ENCODE results near the gene LIN28B.
A peak's percentile ranks its signal among the peaks of the same experiment; 100 is the strongest.
"Not testable (repeated sequence)": the region's sequence is repeated elsewhere in the genome, so short reads cannot be mapped to it uniquely, and the experiment has no call there.

Gene LIN28B

DNA sequence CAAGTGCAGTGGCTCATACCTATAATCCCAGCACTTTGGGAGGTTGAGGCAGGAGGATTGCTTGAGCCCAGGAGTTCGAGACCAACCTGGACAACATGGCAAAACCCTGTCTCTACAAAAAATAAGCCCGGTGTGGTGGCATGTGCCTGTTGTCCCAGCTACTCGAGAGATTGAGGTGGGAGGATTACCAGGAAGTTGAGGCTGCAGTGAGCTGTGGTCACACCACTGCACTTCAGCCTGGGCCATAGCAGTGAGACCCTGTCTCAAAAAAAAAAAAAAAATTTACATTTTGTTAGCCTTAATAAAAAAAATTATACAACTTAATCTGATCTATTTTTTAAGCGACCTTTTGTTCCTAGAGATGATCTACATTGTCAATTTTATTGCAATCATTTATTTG, 56.6 kb downstream of the LIN28B start:
- not testable (repeated sequence) for DNase-seq (ENCODE audit: low spot score)

DNA sequence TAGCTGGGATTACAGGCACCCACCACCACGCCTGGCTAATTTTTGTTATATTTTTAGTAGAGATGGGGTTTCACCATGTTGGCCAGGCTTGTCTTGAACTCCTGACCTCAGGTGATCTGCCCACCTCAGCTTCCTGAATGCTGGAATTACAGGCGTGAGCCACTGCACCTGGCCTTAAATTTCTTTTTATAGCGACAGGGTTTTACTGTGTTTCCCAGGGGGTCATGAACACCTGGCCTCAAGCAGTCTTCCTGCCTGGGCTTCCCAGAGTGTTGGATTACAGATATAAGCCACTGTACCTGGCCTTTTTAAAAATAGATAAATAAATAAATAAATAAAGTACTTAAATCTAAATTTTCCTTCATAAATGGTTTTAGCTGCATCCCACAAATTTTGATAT, 57.5 kb downstream of the LIN28B start:
- DNase-seq (ENCODE audit: low spot score): no peak

DNA sequence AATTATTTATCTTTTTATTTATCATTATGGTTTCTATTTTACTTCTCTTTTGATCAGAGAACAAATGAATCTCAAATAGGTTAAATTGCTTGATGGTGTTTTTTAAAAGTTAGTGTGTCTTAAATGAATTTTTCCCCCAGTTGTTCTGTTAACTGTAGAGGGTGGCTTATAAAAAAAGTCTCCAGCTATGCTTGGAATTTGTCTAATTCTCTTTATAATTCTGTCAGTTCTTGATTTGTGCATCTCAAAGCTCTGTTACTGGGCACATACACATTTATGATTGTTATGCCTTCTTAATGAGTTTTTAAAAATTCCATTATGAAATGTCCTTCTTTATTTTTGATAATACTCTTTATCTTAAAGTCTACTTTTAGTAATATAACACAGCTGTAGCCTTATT, 58.0 kb downstream of the LIN28B start:
- no peak for DNase-seq (ENCODE audit: low spot score)

DNA sequence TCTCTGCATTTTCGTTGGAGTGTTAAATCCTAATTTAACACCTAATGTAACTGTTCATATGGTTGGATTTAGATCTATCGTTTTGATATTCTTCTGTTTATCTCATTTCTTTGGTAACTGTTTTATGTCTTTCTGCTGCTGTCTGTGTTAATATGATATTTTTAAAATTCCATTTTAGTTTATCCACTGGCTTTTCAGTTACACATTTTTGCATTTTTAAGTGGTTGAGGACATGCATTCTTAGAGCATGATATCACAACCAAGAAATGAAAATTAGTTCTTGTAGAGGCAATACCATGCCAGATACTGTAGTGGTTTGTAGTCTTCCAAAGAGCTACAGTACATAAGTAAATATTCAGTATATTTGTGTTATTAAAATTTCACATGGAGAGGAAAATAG, 58.6 kb downstream of the LIN28B start:
- DNase-seq (ENCODE audit: low spot score): no peak

DNA sequence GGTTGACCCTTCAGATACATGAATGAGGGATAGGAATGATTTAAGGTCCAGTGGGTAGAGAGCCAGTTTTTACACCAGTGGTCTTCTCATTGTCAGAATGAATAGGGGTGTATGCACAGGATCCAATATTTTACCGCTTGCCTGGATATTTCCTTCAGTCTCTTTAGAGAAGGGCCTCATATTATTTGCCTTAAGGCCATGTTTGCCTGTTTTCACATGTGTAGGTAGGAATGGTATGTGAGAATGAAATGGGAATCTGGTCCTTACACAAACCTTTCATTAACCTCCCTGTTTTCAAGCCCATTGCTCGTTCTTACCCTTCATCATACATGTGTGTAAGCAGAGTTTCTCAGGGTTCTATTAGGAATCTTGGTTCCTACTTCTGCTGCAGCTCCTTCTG, 62.4 kb downstream of the LIN28B start:
- no peak for DNase-seq (ENCODE audit: low spot score)

DNA sequence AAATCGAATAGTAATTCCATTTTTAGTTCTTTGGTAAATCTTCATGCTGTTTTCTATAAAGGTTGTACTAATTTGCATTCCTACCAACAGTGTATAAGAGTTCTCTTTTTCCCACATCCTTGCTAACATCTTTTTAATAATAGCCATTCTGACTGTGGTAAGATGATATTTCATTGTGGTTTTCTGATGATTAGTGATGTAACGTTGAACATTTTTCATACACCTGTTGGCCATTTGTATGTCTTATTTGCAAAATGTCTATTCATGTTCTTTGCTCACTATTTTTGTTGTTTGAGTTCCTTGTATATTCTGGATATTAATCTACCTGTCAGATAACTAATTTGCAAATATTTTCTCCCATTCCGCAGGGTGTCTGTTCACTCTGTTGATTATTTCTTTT, 64.5 kb downstream of the LIN28B start:
- DNase-seq (ENCODE audit: low spot score): no peak

DNA sequence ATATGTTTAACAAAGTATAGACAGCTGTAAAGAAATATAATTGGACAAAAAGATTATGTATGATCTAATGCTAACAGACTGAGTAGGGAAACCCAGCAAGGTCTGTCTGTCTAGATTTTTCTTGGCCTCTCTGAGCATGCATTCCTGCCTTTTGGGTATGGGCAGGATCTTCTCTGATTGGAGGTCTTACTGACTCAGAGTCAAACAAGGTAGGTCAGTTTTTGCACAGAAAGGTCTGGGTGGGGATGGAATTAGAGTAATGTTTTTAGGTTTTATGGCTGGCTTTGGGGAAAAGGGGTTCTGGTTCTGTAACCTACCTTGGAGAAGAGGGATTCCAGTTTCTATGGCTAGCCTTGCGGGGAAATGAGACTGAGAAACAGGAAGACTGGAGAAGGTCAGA, 65.5 kb downstream of the LIN28B start:
- no peak for DNase-seq (ENCODE audit: low spot score)

DNA sequence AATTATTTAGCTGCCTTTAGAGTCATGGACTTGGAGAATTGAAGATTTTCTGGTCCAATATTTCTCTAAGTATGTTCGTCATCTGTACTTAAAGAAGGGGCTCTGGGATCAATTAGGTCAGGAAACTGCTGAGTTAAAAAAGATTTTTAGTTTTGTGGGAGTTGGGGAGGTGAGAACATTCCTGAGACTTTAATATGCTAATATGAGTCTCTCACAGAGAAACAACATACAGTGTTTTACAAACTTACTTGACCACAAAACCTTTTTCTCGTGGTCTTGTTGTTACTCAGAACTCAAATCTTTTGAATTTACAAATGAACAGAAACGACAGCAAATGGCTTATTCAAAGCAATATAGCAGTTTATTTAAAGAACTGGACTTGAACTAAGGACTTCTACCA, 67.9 kb downstream of the LIN28B start:
- no peak for DNase-seq (ENCODE audit: low spot score)

DNA sequence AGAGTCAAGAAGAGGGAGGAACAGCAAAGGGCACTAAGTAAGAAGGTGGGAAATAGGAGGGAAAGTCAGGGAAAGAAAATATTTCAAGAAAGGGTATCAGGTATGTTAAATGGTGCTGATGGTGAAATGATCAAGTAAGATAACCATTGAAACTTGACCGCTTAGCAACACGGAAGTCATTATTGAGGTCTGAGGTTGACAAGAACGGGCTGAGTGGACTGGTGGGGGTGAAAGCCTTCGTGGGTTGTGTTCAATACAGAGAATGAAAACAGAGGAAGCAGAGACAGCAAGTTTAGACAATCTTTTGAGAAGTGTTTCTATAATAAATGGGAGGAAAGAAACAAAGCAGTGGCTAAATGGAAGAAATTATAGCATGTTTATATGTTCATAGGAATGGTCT, 72.0 kb downstream of the LIN28B start:
- no peak for DNase-seq (ENCODE audit: low spot score)

DNA sequence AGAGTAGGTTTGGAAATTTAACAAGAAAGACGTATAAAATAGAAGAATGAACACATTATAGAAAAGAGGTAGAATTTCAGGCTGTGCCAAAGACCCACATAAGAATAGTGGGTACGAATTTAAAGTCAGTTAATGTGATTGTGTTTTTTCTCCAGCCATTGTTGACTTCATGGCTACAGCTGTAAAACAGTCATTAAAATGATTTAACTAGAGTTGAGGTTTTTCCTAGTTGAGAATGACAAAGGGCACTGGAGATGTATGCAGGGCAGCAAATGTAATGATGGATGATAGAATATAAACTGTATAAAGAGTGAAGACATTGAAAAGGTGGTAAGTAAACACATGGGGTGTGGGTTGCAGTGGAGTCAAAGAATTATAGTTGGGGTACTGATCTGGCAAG, 72.7 kb downstream of the LIN28B start:
- DNase-seq (ENCODE audit: low spot score): no peak

DNA sequence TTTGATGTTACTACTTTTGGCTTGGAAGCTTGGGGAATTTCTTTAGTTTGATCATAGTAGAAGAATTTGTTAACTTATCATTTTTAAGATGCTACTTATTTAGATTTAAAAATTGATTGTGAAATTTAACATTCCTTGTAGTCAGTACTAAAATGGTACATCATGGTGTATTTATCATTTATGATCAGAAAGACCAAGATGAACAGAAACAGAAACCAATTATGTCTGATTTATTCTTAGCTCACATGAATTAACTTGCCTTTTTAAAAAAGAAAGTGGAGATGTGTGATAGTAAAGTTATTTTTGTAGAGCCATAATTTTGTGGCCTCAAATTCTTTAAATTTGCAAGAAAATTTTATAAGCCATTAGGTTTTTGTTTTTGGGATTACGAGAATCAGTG, 77.6 kb downstream of the LIN28B start:
- DNase-seq (ENCODE audit: low spot score): no peak

DNA sequence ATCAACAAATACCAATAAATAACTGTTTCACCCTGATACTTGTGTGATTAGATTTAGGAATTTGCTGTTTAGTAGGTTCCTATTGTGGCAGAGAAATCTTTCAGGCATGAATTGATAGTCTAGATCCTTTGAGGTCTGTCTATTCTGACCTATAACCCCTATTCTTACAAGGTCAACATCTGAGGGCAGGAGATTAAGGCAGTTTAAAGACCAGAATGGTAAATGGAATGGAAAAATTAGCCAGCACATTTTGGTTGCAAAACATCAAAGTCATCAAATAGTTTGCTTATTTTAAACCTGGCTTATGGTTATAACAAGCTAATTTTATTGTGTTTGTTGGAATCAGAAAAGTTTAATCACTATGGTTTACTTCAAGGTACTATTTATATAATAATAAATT, 78.4 kb downstream of the LIN28B start:
- DNase-seq (ENCODE audit: low spot score): no peak

DNA sequence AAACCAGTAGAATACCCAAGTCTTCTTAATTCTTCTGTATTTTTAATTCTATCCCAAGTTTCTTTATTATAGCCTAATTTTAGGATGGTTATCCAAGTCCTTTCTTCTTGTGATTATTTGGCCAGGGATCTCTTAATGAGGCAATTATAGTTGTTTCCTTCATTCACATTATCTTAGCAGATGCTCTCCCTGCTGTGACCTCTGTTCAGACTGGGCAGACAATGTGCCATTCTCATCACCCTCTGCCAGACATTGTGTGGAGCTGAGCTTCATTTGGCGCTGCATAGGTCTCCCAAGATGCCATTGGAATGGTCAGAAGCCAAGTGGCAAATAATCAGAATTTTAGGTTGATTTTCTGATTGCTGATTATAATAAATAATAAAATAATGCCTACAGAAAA, 79.4 kb downstream of the LIN28B start:
- DNase-seq (ENCODE audit: low spot score): peak; percentile 21

DNA sequence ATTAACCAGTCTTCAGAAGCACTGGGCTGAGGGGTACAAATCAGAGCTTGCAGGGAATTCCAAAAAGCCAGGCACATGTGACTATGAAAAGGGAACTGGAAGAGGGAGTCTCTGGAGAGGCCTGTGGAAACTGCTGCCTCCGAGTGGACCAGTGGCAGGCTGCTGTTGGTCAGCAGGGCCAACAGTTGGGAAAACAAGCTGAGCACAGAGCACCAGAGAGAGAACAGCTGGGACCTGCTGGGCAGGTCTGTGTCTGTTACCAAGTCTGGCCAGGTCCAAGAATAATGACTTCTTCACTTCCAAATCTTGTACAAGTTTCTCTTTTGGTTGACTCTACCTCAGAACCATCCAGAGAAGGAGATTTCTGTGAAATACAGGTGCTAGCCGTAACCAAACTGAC, 81.4 kb downstream of the LIN28B start:
- DNase-seq (ENCODE audit: low spot score): peak; percentile 2

DNA sequence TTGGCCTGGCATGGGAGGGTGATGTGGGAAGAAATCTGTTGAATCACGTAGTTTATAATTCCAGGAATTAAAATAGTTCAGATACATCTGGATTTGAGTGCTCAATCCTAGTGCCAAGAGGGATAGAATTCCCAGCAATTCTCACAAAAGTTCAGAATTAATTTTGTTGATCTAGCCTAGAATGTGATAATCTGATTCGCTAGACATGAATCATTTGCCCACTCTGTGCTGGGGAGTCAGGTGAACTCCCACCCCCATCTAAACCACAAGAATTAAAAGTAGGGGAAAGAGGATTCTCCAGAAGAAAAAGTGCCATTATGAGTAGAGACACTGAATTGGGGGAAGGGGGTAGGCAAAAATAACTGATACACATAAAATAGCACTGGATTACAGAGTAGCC, 85.0 kb downstream of the LIN28B start:
- DNase-seq (ENCODE audit: low spot score): no peak

DNA sequence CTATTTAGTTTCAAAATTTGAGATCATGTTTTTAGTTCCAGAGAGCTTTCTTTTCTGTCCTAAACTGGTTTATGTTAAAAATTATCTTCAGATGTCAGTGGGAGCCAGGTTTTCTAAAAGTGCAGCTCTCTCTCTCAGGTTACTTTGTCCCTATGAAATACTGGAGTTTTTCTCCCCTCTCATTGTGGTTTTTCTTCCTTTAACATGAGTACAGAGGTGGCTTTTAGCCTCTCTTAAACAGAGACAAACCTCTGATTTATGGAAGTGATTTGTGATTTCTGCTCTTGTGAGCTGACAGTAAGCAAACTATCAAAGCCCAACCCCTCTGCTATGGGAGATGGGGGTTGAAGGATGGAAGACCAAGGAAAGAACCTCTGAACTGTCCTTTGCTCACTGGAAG, 85.7 kb downstream of the LIN28B start:
- no peak for DNase-seq (ENCODE audit: low spot score)

DNA sequence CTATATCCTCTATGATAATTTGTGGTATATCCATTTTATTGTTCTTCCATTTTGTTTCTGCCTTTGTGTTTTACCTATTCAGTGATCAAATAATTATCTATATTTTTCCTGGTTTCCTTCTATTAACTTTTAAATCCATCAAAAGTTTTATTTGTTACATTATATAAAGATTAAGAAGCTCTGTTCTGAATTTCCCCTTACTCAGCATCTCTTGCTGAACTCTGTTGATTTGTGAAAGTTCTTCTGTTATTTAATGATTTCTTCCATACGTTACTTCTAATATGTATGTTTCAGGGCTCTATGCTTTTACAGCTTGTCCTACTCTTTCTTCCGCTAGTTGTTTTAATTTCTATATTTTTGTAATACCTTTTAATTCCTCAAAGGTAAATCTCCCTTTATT, 87.1 kb downstream of the LIN28B start:
- no peak for DNase-seq (ENCODE audit: low spot score)

DNA sequence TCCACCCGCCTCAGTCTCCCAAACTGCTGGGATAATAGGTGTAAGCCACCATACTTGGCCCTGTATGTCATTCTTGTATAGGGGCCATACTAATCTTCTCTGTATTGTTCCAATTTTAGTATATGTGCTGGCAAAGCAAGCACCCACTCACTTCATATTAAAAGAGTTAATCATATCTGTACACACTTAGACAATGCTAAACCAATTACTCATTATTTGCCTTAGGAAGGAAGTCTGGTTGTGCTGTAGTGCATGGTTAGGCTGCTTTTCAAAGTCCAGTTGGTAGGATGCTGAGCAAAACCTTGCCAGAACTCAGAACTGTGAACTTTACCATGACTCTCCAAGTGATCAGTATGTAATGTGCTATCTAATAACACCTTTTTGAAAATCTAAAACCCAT, 88.6 kb downstream of the LIN28B start:
- DNase-seq (ENCODE audit: low spot score): no peak

DNA sequence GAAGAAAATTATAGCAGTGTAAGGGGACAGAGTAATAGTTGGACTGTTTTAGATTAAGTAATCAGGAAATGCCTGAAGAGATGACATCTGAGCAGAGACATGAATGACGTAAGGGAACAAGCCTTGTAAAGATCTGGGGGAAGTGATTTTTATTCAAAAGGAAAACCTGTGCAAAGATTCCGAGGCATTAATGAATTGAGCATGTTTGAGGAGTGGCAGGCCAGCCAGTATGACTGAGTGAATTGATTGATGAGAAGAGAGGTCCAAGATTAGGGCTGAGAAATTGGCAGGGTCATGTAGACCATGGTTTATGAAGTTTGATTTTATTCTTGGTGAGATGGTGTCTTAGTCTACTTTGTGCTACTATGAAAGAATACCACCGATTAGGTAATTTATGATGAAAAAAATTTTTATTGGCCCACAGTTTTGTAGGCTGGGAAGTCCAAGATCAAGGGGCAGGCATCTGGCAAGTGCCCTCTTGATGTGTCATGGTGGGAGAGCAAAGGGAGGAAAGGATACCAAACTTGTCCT, 95.1 kb downstream of the LIN28B start:
- no peak for DNase-seq (ENCODE audit: low spot score)

DNA sequence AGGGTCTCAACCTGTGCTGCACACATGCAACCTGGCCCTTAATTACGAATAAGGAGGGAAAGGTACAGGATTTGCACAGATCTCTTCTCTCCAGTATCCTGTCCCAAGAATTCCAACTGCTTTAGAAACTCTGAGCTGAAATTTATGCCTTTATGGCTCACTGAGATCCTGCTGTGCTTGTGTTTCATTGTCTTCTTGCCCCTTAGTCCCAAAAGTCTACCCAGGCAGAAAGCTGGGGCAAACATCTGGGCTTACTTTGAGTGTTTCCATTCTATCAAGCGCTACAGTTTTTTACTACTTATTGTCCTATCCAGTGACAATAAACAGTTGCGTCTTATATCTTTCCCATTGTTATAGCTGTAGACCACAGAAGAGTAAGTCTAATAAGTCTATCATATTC, 99.7 kb downstream of the LIN28B start:
- no peak for DNase-seq (ENCODE audit: low spot score)

DNA sequence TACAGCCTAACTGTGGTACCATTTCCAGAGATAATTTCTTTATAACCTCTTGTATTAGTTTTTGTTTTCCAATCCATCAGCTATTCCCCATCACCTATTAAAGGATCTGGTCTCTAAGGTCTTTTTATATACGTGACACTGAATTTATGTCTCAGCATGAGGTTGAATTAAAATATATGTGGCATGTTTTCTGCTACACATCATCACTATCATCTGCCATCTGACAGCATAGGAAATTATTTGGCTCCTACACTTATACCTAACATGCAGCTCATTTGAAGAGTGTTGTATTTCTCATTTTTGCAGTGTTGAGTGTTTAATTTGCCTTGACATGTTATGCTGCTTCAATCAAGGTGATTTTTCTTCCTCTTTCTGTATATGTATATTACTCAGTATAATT, 100.3 kb downstream of the LIN28B start:
- DNase-seq (ENCODE audit: low spot score): no peak

DNA sequence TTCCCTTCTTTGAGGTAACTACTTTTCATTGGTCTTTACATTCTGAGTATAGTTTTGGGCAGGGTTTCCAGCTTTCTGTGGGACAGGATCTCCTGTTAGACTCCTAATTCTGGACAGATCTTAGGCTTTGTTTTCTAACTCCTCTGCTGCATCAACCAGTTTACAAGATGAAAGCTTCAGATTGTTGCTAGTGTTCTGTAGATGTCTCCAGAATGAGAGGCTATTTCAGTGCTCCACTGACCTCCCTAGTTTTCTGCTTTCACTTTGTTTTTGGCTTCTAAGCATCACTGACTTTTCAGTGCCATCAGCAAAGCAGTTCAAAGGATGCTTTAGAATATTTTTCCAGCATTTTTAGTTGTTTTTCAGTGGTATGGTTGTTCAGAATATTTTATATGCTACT, 101.4 kb downstream of the LIN28B start:
- DNase-seq (ENCODE audit: low spot score): no peak

DNA sequence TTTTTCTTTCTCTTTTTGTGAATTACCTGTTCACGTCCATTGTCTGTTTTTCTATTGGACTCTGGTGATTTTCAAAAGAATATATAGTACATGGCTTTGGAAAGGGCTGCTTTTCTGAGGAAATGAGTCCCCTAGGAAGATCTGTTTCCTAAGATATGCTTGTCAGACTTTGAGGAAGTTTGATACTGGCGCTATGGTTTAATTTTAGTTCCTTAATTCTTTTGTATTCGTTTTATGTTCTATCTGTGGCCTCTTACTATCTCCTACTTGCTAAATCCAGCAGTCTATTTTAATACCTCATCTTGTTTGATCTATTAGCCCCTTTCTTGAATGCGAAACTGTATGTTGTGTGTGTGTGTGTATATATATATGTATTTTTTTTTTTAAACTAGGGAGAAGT, 101.9 kb downstream of the LIN28B start:
- DNase-seq (ENCODE audit: low spot score): no peak

DNA sequence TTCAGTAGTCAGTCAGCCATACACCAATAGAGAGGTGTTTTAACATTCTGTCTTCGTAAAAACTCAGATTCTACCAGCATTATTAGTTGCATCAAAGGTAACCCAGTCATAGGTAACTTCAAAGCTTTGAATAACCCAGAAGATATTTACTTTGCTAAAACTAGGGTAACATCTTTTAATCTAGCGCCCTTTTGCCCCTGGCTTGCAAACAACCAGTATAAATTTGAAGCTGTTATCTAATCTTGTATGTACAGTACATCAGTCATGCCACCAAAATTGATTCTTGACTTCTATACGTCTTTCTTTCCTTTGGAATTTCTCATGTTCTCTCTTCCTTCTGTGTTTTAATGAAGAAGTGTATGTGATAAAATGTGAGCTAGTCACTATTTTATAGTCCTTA, 109.3 kb downstream of the LIN28B start:
- no peak for DNase-seq (ENCODE audit: low spot score)

DNA sequence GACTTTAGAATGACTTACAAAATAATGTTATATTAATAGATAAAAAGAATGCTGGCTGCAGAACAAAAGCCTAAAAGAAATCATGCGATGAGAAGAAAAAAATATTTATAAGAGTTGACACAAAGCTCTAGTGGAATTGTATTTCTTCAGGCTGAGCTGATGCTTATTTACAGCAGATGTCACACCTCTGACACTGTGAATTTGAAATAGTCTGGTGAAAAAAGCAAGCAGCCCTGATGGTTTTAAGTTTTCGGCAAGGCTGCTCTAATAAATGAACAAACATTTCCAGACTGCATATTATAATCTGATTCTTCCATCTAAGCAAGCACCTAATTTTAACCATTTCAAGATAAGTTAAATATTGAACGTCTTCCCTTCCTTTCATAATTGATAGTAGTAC, 109.9 kb downstream of the LIN28B start:
- DNase-seq (ENCODE audit: low spot score): no peak
